GM18505 (cell line): ENCODE results near the gene UTY.

Experiments
- ATAC-seq: cut with Tn5 transposase; IDR thresholded peaks from one replicate; pipeline ENCODE4 v1.9.1; 2021; ENCODE audit not compliant: unreplicated experiment
- POLR2A ChIP-seq: IDR thresholded peaks from 4 replicates; pipeline ENCODE4 v1.6.1; 2011; ENCODE audit warnings: borderline replicate concordance; ENCODE audit not compliant: insufficient read depth, insufficient read length; ENCODE audit errors: extremely low read depth

UTY gene

GRCh38 chrY:13435968-13436937, 43.6 kb downstream of the UTY start:
- ATAC-seq, result no peak

GRCh38 chrY:13435206-13435967, 44.4 kb downstream of the UTY start:
- no peak for TF ChIP-seq POLR2A
- ATAC-seq, result no peak

More at GRCh38 chrY:13435968-13436937, 43.6 kb downstream of the UTY start:
- TF ChIP-seq POLR2A, result no peak

GRCh38 chrY:13432293-13433025, 47.4 kb downstream of the UTY start:
- no peak for TF ChIP-seq POLR2A
- no peak for ATAC-seq

GRCh38 chrY:13429551-13429950, 50.3 kb downstream of the UTY start:
- no peak for TF ChIP-seq POLR2A
- no peak for ATAC-seq

- TF ChIP-seq POLR2A, result no peak
- ATAC-seq, result no peak
Measured at GRCh38 chrY:13423281-13423732, 56.5 kb downstream of the UTY start.

- no peak for ATAC-seq
- no peak for TF ChIP-seq POLR2A
Measured at GRCh38 chrY:13416869-13417661, 62.8 kb downstream of the UTY start.

GRCh38 chrY:13415556-13415955, 64.3 kb downstream of the UTY start:
- ATAC-seq, result no peak
- TF ChIP-seq POLR2A, result no peak

GRCh38 chrY:13398876-13399275, 81.0 kb downstream of the UTY start:
- ATAC-seq, result no peak
- TF ChIP-seq POLR2A, result no peak

- no peak for ATAC-seq
- TF ChIP-seq POLR2A, result no peak
Measured at GRCh38 chrY:13381110-13381683, 98.6 kb downstream of the UTY start.

- ATAC-seq, result no peak
- no peak for TF ChIP-seq POLR2A
Measured at GRCh38 chrY:13370868-13371800, 108.7 kb downstream of the UTY start.

- TF ChIP-seq POLR2A, result no peak
- no peak for ATAC-seq
Measured at GRCh38 chrY:13370245-13370644, 109.6 kb downstream of the UTY start.

- TF ChIP-seq POLR2A, result no peak
- no peak for ATAC-seq
Measured at GRCh38 chrY:13368513-13368845, 111.4 kb downstream of the UTY start.

GRCh38 chrY:13363641-13364040, 116.2 kb downstream of the UTY start:
- TF ChIP-seq POLR2A, result no peak
- ATAC-seq, result no peak
